Lung (tissue), 12 donors: ENCODE results near the gene PANK1. TPM values are rescaled to one million over a fixed set of nuclear protein-coding genes. Genes with fewer than 3 reads are reported as not detected.

Experiments used
- ATAC-seq: fragments of 200-7000 bp; cut with Tn5 transposase; one replicate; pipeline ENCODE4 v1.9.1; 2020; ENCODE audit warnings: moderate number of reproducible peaks; ENCODE audit not compliant: insufficient read depth, low FRiP score
- DNase-seq, 3 donors: peaks; one replicate each; pipeline ENCODE4 v3.0.0-alpha.2; 2013 to 2017
- H3K27ac ChIP-seq, 2 donors: one replicate each; pipeline ENCODE4 v1.5.1; 2013; ENCODE audit warnings: mild to moderate bottlenecking in 2 of 2, moderate library complexity in 2 of 2, control low read depth in 1 of 2, inconsistent platforms in 1 of 2, low read depth in 1 of 2, low read length in 1 of 2
- H3K27me3 ChIP-seq, 3 donors: one replicate each; pipeline ENCODE4 v1.5.1; 2013; ENCODE audit warnings: low read length in 2 of 3; ENCODE audit not compliant: control insufficient read depth in 3 of 3, insufficient read depth in 3 of 3
- H3K36me3 ChIP-seq, 4 donors: one replicate each; pipeline ENCODE4 v1.5.1; 2013; ENCODE audit warnings: low read length in 4 of 4, mild to moderate bottlenecking in 1 of 4, moderate library complexity in 1 of 4; ENCODE audit not compliant: control insufficient read depth in 4 of 4, insufficient read depth in 4 of 4
- H3K4me1 ChIP-seq, 5 donors: one replicate each; pipeline ENCODE4 v1.5.1; 2013; ENCODE audit warnings: low read length in 5 of 5, mild to moderate bottlenecking in 2 of 5, moderate library complexity in 1 of 5; ENCODE audit not compliant: control insufficient read depth in 5 of 5, insufficient read depth in 5 of 5
- H3K4me3 ChIP-seq: one replicate; pipeline ENCODE4 v1.5.1; 2013; ENCODE audit warnings: mild to moderate bottlenecking, control low read depth, moderate library complexity
- H3K9ac ChIP-seq, 2 donors: one replicate each; pipeline ENCODE4 v1.5.1; 2013; ENCODE audit warnings: low read length in 2 of 2, control low read depth in 1 of 2; ENCODE audit not compliant: insufficient read depth in 1 of 2
- H3K9me3 ChIP-seq, 4 donors: one replicate each; pipeline ENCODE4 v1.5.1; 2013; ENCODE audit warnings: low read length in 3 of 4, mild to moderate bottlenecking in 1 of 4, moderate library complexity in 1 of 4; ENCODE audit not compliant: control insufficient read depth in 4 of 4, insufficient read depth in 3 of 4
- CTCF ChIP-seq: IDR thresholded peaks from 2 replicates; pipeline ENCODE4 v1.5.1; 2012; ENCODE audit warnings: mild to moderate bottlenecking; ENCODE audit errors: control extremely low read depth, extremely low read depth
- WGBS, 2 donors: extraction: QIAGEN DNeasy Blood & Tissue Kit; methylation state at CpG; one replicate each; pipeline ENCODE4 v1.1.7; 2013; 5-methylcytosine and 5-hydroxymethylcytosine counted together
- polyA plus RNA-seq, 2 donors: library from polyadenylated mRNA; stranded (reverse); fragments of 200-250 nt; gene quantifications; one replicate each; pipeline ENCODE4 v1.2.1, GENCODE V29; 2013
- total RNA-seq, 2 donors: library from RNA; depleted of rRNA in 1 of 2; stranded (reverse); fragments of >200 nt in 1 of 2; gene quantifications; one replicate each; pipeline ENCODE4 v1.2.1, GENCODE V29; 2014 to 2021
- donor health status: control.
- donor health status: control.
- donor health status: Bipolar disorder and iron deficiency.
- donor health status: healthy.
- donor health status: DM: yes; HTN: yes; CAD: no.

The PANK1 gene
- total and polyA plus RNA-seq, 4 donors = 1.6 to 18.3 (median 4.4) TPM

- Histone ChIP-seq H3K9ac (no peak overlapping the region), H3K4me1 (no peaks in the 10 kb centered on the region), H3K27ac (no peak overlapping the region), H3K27me3 (no peaks in the 10 kb centered on the region), H3K36me3 (no peaks in the 10 kb centered on the region), H3K9me3 (no peaks in the 10 kb centered on the region), H3K4me3 (no peak overlapping the region)
- DNase-seq (no peak), ATAC-seq (no peak)
- no peak for TF ChIP-seq CTCF
- 90 to 91% methylated on average over 3 of the region's 3 CpGs for WGBS, 2 donors
Observed at GRCh38 chr10:89679986-89680385, 34.9 kb upstream of the PANK1 start.

- Histone ChIP-seq H3K9me3 (no peaks in the 10 kb centered on the region), H3K36me3 (no peaks in the 10 kb centered on the region), H3K4me3 (no peak overlapping the region), H3K4me1 (no peaks in the 10 kb centered on the region), H3K27ac (no peak overlapping the region), H3K27me3 (no peaks in the 10 kb centered on the region), H3K9ac (no peak overlapping the region)
- TF ChIP-seq CTCF = no peak
- ATAC-seq = no peak
- no peak for DNase-seq
Observed at GRCh38 chr10:89677341-89677740, 32.3 kb upstream of the PANK1 start.

GRCh38 chr10:89670926-89671325 is 25.9 kb upstream of the PANK1 start:
- DNase-seq = no peak
- no peak for TF ChIP-seq CTCF
- Histone ChIP-seq H3K27ac (no peak overlapping the region), H3K9ac (no peak overlapping the region), H3K4me3 (no peak overlapping the region), H3K27me3 (no peaks in the 10 kb centered on the region), H3K36me3 (no peaks in the 10 kb centered on the region), H3K4me1 (no peaks in the 10 kb centered on the region), H3K9me3 (no peaks in the 10 kb centered on the region)
- 91 to 94% methylated on average over 1 of the region's 1 CpG for WGBS, 2 donors
- ATAC-seq = no peak

GRCh38 chr10:89669985-89670384 is 24.9 kb upstream of the PANK1 start:
- Histone ChIP-seq H3K27me3 (no peaks in the 10 kb centered on the region), H3K4me1 (no peaks in the 10 kb centered on the region), H3K9me3 (no peaks in the 10 kb centered on the region), H3K36me3 (no peaks in the 10 kb centered on the region), H3K4me3 (no peak overlapping the region), H3K27ac (no peak overlapping the region), H3K9ac (no peak overlapping the region)
- 90 to 96% methylated on average over 1 of the region's 1 CpG for WGBS, 2 donors
- TF ChIP-seq CTCF = no peak
- DNase-seq = no peak
- ATAC-seq = no peak
